ENCODE results near the gene PPME1.

PPME1 gene

GRCh38 chr11:74159642-74160041 lies 11.4 kb upstream of the PPME1 start:
- Histone ChIP-seq H3K36me3 (ENCODE audit: insufficient read depth, low read length) (peaks cover 72% of the 10 kb centered on the region), H4K20me1 (ENCODE audit: insufficient read depth, low read length) (no peaks in the 10 kb centered on the region), H3K4me2 (ENCODE audit: low read length) (no peak overlapping the region), H3K27me3 (ENCODE audit: insufficient read depth, low read length) (no peaks in the 10 kb centered on the region), H3K9ac (ENCODE audit: low read length) (no peak overlapping the region), H2AFZ (ENCODE audit: low read length) (no peak overlapping the region), H3F3A (ENCODE audit: insufficient read depth, low read length) (peaks cover 8% of the 10 kb centered on the region; the same call in 1 of the 2 replicates), H3K9me2 (ENCODE audit: low read depth, low read length) (no peaks in the 10 kb centered on the region), H3K4me3 (ENCODE audit: low read depth, low read length, poor library complexity, severe bottlenecking) (no peak overlapping the region), H3K79me2 (ENCODE audit: insufficient read depth, low read length) (0 out of 2 replicates have a peak, but pooled peaks cover 9% of the 10 kb centered on the region), H3K27ac (ENCODE audit: low read depth, low read length, poor library complexity, severe bottlenecking) (no peak overlapping the region), H3K4me1 (ENCODE audit: insufficient read depth, low read length, severe bottlenecking) (no peaks in the 10 kb centered on the region), H3K9me3 (ENCODE audit: low read length) (no peaks in the 10 kb centered on the region)
- TF ChIP-seq CTCF (IDR thresholded peaks at IDR 0.05; ENCODE audit: low read length) (no peak), EZH2 (IDR thresholded peaks at IDR 0.05; ENCODE audit: borderline replicate concordance, low read length) (no peak)

GRCh38 chr11:74162681-74163467 lies 8.2 kb upstream of the PPME1 start:
- no peaks in the 10 kb centered on the region for H3K9me3 ChIP-seq (ENCODE audit: low read length)
- H4K20me1 ChIP-seq (ENCODE audit: insufficient read depth, low read length): no peaks in the 10 kb centered on the region
- H3K9me2 ChIP-seq (ENCODE audit: low read depth, low read length): no peaks in the 10 kb centered on the region
- H3K36me3 ChIP-seq (ENCODE audit: insufficient read depth, low read length): peaks cover 81% of the 10 kb centered on the region
- no peak overlapping the region for H3K9ac ChIP-seq (ENCODE audit: low read length)
- 0 out of 2 replicates have a peak, but pooled peaks cover 9% of the 10 kb centered on the region for H3K79me2 ChIP-seq (ENCODE audit: insufficient read depth, low read length)
- H3K27me3 ChIP-seq (ENCODE audit: insufficient read depth, low read length): no peaks in the 10 kb centered on the region
- H3K4me2 ChIP-seq (ENCODE audit: low read length): no peak overlapping the region
- no peaks in the 10 kb centered on the region for H3K4me1 ChIP-seq (ENCODE audit: insufficient read depth, low read length, severe bottlenecking)
- no peak overlapping the region for H2AFZ ChIP-seq (ENCODE audit: low read length)
- TF ChIP-seq EZH2 (IDR thresholded peaks at IDR 0.05; ENCODE audit: borderline replicate concordance, low read length): no peak
- no peak for TF ChIP-seq CTCF (IDR thresholded peaks at IDR 0.05; ENCODE audit: low read length)
- H3F3A ChIP-seq (ENCODE audit: insufficient read depth, low read length): peaks cover 8% of the 10 kb centered on the region; the same call in 1 of the 2 replicates
- no peak overlapping the region for H3K4me3 ChIP-seq (ENCODE audit: low read depth, low read length, poor library complexity, severe bottlenecking)
- no peak overlapping the region for H3K27ac ChIP-seq (ENCODE audit: low read depth, low read length, poor library complexity, severe bottlenecking)

DNA sequence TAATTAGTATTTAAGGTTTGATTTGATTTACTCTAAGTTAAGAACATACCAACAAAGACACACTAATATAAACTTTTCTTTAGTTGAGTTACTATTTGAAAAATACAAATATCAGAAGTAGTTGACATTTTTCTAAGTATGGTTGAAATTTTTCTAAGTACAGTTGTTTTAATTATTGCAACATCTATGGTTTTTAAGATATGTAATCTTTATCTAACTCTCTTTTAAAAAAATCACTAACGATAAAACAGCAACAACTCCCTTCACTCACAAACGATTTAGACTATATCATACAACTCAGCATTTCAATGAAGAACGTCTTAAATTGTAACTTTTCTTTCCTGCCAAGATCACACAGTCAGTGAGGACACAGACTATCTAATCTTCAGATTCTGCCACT lies 2.3 kb upstream of the PPME1 start:
- TF ChIP-seq CTCF (IDR thresholded peaks at IDR 0.05; ENCODE audit: low read length): no peak
- no peak for TF ChIP-seq EZH2 (IDR thresholded peaks at IDR 0.05; ENCODE audit: borderline replicate concordance, low read length)
- Histone ChIP-seq H3K4me3 (ENCODE audit: low read depth, low read length, poor library complexity, severe bottlenecking) (peak overlapping the region; percentile 89), H3K4me2 (ENCODE audit: low read length) (peak overlapping the region; percentile 93), H3K4me1 (ENCODE audit: insufficient read depth, low read length, severe bottlenecking) (peaks cover 36% of the 10 kb centered on the region), H3K79me2 (ENCODE audit: insufficient read depth, low read length) (peaks cover 35% of the 10 kb centered on the region), H2AFZ (ENCODE audit: low read length) (no peak overlapping the region), H3K9me3 (ENCODE audit: low read length) (no peaks in the 10 kb centered on the region), H3K36me3 (ENCODE audit: insufficient read depth, low read length) (peaks cover 50% of the 10 kb centered on the region), H3K9ac (ENCODE audit: low read length) (peak overlapping the region; percentile 92), H3K27ac (ENCODE audit: low read depth, low read length, poor library complexity, severe bottlenecking) (no peak overlapping the region), H3K9me2 (ENCODE audit: low read depth, low read length) (no peaks in the 10 kb centered on the region), H3K27me3 (ENCODE audit: insufficient read depth, low read length) (no peaks in the 10 kb centered on the region), H3F3A (ENCODE audit: insufficient read depth, low read length) (no peaks in the 10 kb centered on the region), H4K20me1 (ENCODE audit: insufficient read depth, low read length) (no peaks in the 10 kb centered on the region)
